Ascending aorta (tissue), 2 donors: Measurements from ENCODE around the gene ELOVL6. TPM values are rescaled to one million over a fixed set of nuclear protein-coding genes. Genes with fewer than 3 reads are reported as not detected.

Experiments
- DNase-seq, 2 donors: peaks; one replicate each; pipeline ENCODE4 v3.0.0-alpha.2; 2019; ENCODE audit warnings: low spot score in 2 of 2
- H3K27ac ChIP-seq, 2 donors: fragments of 200-600 bp; sonication (generic); one replicate each; pipeline ENCODE4 v1.5.1; 2016 to 2017; ENCODE audit warnings: mild to moderate bottlenecking in 1 of 2
- H3K27me3 ChIP-seq: fragments of 200-600 bp; sonication (generic); one replicate; pipeline ENCODE4 v1.5.1; 2017
- H3K36me3 ChIP-seq, 2 donors: fragments of 200-600 bp; sonication (generic); one replicate each; pipeline ENCODE4 v1.5.1; 2016
- H3K4me1 ChIP-seq, 2 donors: fragments of 200-600 bp; sonication (generic); one replicate each; pipeline ENCODE4 v1.5.1; 2016 to 2017; ENCODE audit warnings: mild to moderate bottlenecking in 1 of 2
- H3K4me3 ChIP-seq, 2 donors: fragments of 200-600 bp; sonication (generic); one replicate each; pipeline ENCODE4 v1.5.1; 2016 to 2017; ENCODE audit warnings: mild to moderate bottlenecking in 1 of 2
- H3K9me3 ChIP-seq, 2 donors: fragments of 200-600 bp; sonication (generic); one replicate each; pipeline ENCODE4 v1.5.1; 2016
- intact Hi-C: fragments of 100-400 bp; cut with DNase I; formaldehyde crosslinking; loops from one replicate; pipeline ENCODE4 v1.15.1; 2023
- total RNA-seq: library from RNA; depleted of rRNA; stranded (reverse); fragments of >200 nt; gene quantifications from one replicate; pipeline ENCODE4 v1.1.0, GENCODE V29; 2016
- TF ChIP-seq, protein P1 (sequence below), 3 experiments: fragments of 200-600 bp in 2 of 3; fragments of 450-650 bp in 1 of 3; sonication (generic) in 2 of 3; IDR thresholded peaks; one replicate each; pipeline ENCODE4 v1.5.1; 2016 to 2019; ENCODE audit warnings: antibody characterized with exemption in 3 of 3, mild to moderate bottlenecking in 1 of 3, moderate library complexity in 1 of 3

ELOVL6 gene
- total RNA-seq, 1 donor from 2014 or later: 0.64 TPM

DNA sequence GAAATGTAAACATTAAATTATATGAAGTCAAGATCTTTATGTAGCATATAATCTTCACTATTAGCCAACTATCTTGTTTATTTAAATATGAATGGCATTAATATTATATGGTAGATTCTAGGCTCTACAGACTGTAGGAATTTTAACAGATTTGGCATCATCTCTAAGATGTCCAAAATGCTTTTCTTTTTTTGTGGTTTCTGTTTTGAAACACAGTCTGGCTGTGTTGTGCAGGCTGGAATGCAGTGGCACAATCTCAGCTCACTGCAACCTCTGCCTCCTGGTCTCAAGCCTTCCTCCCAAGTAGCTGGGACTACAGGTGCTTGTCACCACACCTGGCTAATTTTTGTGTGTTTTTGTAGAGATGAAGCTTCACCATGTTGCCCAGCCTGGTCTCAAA is 76.2 kb downstream of the ELOVL6 start:
- H3K27me3 ChIP-seq: no peaks in the 10 kb centered on the region
- no peaks in the 10 kb centered on the region for H3K9me3 ChIP-seq
- DNase-seq: no peak
- no peaks in the 10 kb centered on the region for H3K36me3 ChIP-seq
- no peak overlapping the region for H3K27ac ChIP-seq
- intact Hi-C loops: no loop called here
- TF ChIP-seq, protein P1, sequence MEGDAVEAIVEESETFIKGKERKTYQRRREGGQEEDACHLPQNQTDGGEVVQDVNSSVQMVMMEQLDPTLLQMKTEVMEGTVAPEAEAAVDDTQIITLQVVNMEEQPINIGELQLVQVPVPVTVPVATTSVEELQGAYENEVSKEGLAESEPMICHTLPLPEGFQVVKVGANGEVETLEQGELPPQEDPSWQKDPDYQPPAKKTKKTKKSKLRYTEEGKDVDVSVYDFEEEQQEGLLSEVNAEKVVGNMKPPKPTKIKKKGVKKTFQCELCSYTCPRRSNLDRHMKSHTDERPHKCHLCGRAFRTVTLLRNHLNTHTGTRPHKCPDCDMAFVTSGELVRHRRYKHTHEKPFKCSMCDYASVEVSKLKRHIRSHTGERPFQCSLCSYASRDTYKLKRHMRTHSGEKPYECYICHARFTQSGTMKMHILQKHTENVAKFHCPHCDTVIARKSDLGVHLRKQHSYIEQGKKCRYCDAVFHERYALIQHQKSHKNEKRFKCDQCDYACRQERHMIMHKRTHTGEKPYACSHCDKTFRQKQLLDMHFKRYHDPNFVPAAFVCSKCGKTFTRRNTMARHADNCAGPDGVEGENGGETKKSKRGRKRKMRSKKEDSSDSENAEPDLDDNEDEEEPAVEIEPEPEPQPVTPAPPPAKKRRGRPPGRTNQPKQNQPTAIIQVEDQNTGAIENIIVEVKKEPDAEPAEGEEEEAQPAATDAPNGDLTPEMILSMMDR (IDR thresholded peaks at IDR 0.05): no peak
- no peak overlapping the region for H3K4me3 ChIP-seq
- no peaks in the 10 kb centered on the region for H3K4me1 ChIP-seq

DNA sequence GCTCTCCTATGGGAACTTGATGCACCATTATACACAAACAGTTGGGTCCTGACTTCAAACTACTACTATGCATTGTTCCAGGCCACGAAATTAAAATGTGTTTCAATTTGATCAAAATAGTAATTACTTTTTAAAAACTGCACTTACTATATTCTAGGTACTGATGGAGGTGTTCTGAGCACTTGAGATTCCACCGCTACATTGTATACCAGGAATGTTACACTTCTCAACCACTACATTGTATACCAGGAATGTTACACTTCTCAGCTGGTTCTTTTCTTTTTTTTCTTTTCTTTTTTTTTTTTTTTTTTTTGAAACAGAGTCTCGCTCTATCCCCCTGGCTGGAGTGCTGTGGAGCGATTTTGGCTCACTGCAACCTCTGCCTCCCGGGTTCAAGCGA is 77.9 kb downstream of the ELOVL6 start:
- Histone ChIP-seq H3K4me1 (no peaks in the 10 kb centered on the region), H3K36me3 (no peaks in the 10 kb centered on the region), H3K27ac (no peak overlapping the region), H3K9me3 (no peaks in the 10 kb centered on the region), H3K27me3 (no peaks in the 10 kb centered on the region), H3K4me3 (no peak overlapping the region)
- intact Hi-C loops: no loop called here
- DNase-seq: no peak
- TF ChIP-seq, protein P1 (IDR thresholded peaks at IDR 0.05): no peak

DNA sequence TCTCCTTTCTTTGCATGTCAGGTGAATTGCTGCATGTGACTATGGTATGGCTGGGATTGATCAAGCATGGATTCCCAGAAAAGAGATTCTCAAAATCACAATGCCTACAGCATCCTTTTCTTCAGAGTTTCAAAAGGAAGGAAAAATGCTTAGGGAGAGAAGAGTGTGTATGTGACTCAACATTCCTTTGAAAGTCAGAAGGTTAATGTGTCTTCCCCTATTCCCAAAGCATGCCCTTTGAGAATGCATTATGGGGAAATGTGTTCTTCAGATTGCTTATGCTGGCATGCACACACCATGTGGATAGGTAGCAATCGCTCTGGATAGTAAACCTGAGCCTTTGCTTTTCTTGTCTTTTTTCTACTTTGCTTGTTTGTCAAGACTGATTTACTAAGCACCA is 78.5 kb downstream of the ELOVL6 start:
- TF ChIP-seq, protein P1 (IDR thresholded peaks at IDR 0.05): no peak
- intact Hi-C loops: no loop called here
- Histone ChIP-seq H3K27ac (no peak overlapping the region), H3K4me3 (no peak overlapping the region), H3K36me3 (no peaks in the 10 kb centered on the region), H3K9me3 (no peaks in the 10 kb centered on the region), H3K27me3 (no peaks in the 10 kb centered on the region), H3K4me1 (no peaks in the 10 kb centered on the region)
- DNase-seq: no peak

DNA sequence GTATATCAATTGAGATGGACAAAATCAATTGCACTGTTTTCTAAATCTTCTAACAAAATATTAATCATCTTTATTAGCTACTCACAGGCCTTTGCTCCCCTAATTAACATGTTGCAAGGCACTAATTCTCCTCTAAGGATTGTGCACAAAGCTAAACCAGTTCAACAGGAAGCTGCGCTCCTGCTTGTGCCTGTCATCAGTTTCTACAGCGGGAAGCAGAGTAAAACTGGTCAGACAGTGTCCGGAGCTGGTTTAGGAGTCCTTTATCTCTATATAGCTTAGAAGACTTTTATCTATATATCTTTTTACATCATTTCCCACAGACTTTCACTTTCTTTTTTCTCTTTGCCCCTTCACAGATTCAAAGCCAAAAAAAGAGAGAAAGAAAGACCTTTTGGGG is 79.1 kb downstream of the ELOVL6 start:
- no peak for DNase-seq
- H3K27ac ChIP-seq: no peak overlapping the region

DNA sequence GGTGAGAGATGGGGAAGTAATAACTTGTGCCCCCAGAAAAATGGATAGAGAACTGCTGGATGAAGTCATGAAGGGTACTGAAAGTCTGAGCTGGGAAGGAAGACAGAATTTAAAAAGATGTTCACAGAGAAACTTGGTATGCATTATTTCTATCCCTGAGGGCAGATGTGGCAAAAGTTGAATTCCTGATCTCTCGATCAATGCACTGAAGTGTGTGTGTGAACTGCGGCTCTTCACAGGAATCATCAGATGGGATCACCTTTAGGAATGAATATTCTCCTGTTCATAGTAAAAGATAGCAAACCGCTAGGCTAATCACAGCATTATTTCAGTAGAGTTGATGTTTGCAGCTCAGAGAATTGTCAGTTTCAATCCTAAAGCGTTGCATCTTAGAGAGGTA is 86.4 kb downstream of the ELOVL6 start:
- H3K27ac ChIP-seq: no peak overlapping the region
- no peaks in the 10 kb centered on the region for H3K27me3 ChIP-seq
- no peak overlapping the region for H3K4me3 ChIP-seq
- DNase-seq: no peak
- no peaks in the 10 kb centered on the region for H3K36me3 ChIP-seq
- TF ChIP-seq, protein P1 (IDR thresholded peaks at IDR 0.05): no peak
- no peaks in the 10 kb centered on the region for H3K9me3 ChIP-seq
- H3K4me1 ChIP-seq: no peaks in the 10 kb centered on the region
- intact Hi-C loops: no loop called here

More for the DNA sequence above, 79.1 kb downstream of the ELOVL6 start:
- no peaks in the 10 kb centered on the region for H3K36me3 ChIP-seq
- intact Hi-C loops: no loop called here
- TF ChIP-seq, protein P1 (IDR thresholded peaks at IDR 0.05): no peak
- no peak overlapping the region for H3K4me3 ChIP-seq
- no peaks in the 10 kb centered on the region for H3K27me3 ChIP-seq
- no peaks in the 10 kb centered on the region for H3K9me3 ChIP-seq
- H3K4me1 ChIP-seq: no peaks in the 10 kb centered on the region

DNA sequence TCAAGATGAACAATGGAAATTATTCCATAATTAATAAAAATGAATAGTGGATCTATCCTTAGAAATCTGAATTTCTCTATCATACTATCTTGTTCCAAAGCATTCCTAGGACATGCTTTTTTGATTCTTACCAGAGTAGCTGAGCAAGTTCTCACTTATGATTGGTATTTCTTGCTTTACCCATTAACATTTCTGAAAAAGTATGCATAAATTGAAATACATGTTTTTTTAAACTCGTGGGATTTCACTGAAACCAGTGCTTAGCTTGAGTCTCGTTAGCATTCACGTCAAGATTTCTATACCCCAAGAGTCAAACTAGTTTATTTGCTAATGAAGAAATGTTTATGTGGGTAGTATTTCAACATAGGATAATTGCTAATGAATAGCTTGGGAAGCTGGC is 89.0 kb downstream of the ELOVL6 start:
- TF ChIP-seq, protein P1 (IDR thresholded peaks at IDR 0.05): no peak
- H3K27ac ChIP-seq: no peak overlapping the region
- no peaks in the 10 kb centered on the region for H3K27me3 ChIP-seq
- H3K9me3 ChIP-seq: no peaks in the 10 kb centered on the region
- no peak overlapping the region for H3K4me3 ChIP-seq
- H3K4me1 ChIP-seq: no peaks in the 10 kb centered on the region
- intact Hi-C loops: no loop called here
- no peak for DNase-seq
- H3K36me3 ChIP-seq: no peaks in the 10 kb centered on the region
